Measurements from ENCODE around the gene ARHGAP19. TPM values are rescaled to one million over a fixed set of nuclear protein-coding genes. Genes with fewer than 3 reads are reported as not detected.
"Not testable (repeated sequence)": the region's sequence is repeated elsewhere in the genome, so short reads cannot be mapped to it uniquely, and the experiment has no call there.

The ARHGAP19 gene
- total RNA-seq, 1 donor from 2014 or later, result 27.8 TPM

DNA sequence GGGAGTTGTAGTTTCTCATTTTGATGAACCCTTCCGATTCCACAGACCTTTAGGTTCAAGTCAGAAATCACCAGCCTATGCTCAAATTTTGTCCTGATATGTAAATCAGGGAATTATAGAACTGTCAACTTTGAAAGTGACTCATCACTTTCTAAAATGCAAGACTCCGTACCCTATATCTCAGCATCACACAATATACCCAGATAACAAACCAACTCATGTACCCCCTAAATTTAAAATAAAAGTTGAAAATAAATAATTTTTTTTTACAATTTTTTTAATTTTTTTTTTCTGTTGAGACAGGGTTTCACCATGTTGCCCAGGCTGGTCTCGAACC lies 393 bp upstream of the ARHGAP19 start:
- Mint-ChIP-seq H3K4me1 (ENCODE audit: low read depth) (peaks cover 22% of the 10 kb centered on the region), H3K9me3 (no peaks in the 10 kb centered on the region), H3K36me3 (ENCODE audit: low read depth) (peaks cover 5% of the 10 kb centered on the region), H3K27ac (peak overlapping the region; percentile 92), H3K4me3 (peak overlapping the region; percentile 91), H3K27me3 (ENCODE audit: insufficient read depth) (peaks cover 3% of the 10 kb centered on the region)
- intact Hi-C loops (cut with micrococcal nuclease), result loop anchor here (1.0 to 10.0 kb wide), 9 partner anchors 14 to 704 kb away; partner anchors contain the start of genes EXOSC1, FRAT2, LCOR and MMS19
- no peak for DNase-seq (ENCODE audit: low spot score)

DNA sequence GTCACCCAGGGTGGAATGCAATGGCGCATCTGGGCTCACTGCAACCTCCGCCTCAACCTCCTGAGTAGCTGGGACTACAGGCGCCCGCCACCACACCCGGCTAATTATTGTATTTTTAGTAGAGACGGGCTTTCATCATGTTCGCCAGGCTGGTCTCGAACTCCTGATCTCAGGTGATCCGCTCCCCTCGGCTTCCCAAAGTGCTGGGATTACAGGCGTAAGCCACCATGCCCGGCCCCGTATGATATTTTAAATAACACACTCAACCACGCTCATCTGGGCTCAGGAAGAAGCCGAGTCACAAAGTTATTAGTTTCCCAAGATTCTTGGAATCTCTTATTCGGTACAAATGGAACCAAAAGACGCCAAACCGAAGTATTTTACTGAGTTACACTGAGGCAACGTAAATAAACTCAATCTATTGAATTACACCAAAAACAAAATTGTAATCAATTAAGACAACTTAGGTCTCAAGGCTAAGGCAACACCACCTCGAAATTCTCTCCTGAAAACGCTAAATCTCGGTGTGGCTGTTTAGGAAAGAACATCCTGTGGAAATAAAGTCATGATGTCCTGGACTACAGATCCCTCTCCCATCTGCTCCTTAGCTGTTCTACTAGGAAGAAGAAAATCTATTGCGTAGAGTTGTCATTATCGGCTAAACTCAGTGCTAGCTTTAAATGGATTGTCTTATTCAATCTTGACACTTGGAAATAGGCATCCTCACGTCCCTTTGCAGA lies 910 bp downstream of the ARHGAP19 start:
- DNase-seq (ENCODE audit: low spot score), result no peak
- intact Hi-C loops (cut with micrococcal nuclease), result loop anchor here (1.0 to 10.0 kb wide), 9 partner anchors 13 to 703 kb away; partner anchors contain the start of genes EXOSC1, FRAT2, LCOR and MMS19
- Mint-ChIP-seq H3K4me1 (ENCODE audit: low read depth) (peaks cover 22% of the 10 kb centered on the region), H3K27me3 (ENCODE audit: insufficient read depth) (peaks cover 3% of the 10 kb centered on the region), H3K9me3 (no peaks in the 10 kb centered on the region), H3K27ac (peak overlapping the region; percentile 79), H3K4me3 (peak overlapping the region; percentile 91), H3K36me3 (ENCODE audit: low read depth) (peaks cover 5% of the 10 kb centered on the region)

DNA sequence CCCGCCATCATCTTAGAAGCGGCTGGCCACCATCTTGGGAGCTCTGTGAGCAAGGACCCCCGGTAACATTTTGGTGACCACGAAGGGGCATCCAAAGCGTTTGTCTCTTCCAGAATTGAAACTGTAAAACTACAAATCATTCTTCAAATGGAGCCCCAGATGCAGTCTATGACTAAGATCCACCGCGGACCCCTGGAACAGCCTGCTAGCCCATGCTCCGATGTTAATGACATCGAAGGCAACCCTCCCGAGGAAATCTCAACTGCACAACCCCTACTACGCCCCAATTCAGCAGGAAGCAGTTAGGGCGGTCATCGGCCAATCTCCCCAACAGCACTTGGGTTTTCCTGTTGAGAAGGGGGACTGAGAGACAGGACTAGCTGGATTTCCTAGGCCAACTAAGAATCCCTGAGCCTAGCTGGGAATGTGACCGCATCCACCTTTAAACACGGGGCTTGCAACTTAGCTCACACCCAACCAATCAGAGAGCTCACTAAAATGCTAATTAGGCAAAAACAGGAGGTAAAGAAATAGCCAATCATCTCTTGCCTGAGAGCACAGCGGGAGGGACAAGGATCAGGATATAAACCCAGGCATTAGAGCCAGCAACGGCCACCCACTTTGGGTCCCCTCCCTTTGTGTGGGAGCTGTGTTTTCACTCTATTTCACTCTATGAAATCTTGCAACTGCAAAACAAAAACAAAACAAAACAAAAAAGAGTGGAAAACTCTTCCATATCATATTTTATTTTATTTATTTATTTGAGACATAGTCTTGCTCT lies 1.7 kb downstream of the ARHGAP19 start:
- intact Hi-C loops (cut with micrococcal nuclease), result loop anchor here (10.0 kb wide), 1 partner anchor 456 kb away; the partner anchor contains the start of gene LCOR
- H3K4me1 Mint-ChIP-seq (ENCODE audit: low read depth), result peaks cover 22% of the 10 kb centered on the region
- not testable (repeated sequence) for H3K27ac Mint-ChIP-seq; H3K36me3 Mint-ChIP-seq (ENCODE audit: low read depth); H3K9me3 Mint-ChIP-seq; DNase-seq (ENCODE audit: low spot score); H3K27me3 Mint-ChIP-seq (ENCODE audit: insufficient read depth)
- H3K4me3 Mint-ChIP-seq, result peak overlapping the region; percentile 91

DNA sequence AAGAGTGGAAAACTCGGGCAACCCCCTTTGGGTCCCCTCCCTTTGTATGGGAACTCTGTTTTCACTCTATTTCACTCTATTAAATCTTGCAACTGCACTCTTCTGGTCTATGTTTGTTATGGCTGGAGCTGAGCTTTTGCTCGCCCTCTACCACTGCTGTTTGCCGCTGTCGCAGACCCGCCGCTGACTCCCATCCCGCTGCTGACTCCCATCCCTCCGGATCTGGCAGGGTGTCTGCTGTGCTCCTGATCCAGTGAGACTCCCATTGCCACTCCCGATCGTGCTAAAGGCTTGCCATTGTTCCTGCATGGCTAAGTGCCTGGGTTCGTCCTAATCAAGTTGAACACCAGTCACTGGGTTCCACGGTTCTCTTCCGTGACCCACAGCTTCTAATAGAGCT lies 2.4 kb downstream of the ARHGAP19 start:
- not testable (repeated sequence) for H3K4me3 Mint-ChIP-seq; H3K27me3 Mint-ChIP-seq (ENCODE audit: insufficient read depth); H3K36me3 Mint-ChIP-seq (ENCODE audit: low read depth); H3K9me3 Mint-ChIP-seq; DNase-seq (ENCODE audit: low spot score)
- intact Hi-C loops (cut with micrococcal nuclease), result loop anchor here (10.0 kb wide), 1 partner anchor 455 kb away; the partner anchor contains the start of gene LCOR
- H3K4me1 Mint-ChIP-seq (ENCODE audit: low read depth), result peaks cover 22% of the 10 kb centered on the region
- peak overlapping the region; percentile 40 for H3K27ac Mint-ChIP-seq

DNA sequence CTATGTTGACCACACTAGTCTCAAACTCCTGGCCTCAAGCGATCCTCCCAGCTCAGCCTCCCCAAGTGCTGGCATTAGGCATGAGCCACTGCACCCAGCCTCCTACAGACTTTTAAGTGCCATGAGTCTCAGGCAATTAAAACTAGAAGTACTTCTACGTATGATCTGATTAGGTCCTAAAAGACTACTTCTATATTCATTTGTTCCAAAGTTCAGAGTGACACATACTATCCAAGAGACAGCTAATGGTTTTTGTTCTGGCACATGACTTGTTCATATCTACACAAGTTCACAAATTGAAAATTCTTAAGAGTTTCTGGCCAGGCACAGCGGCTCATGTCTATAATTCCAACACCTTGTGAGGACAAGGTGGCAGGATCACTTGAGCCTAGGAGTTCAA lies 11.7 kb downstream of the ARHGAP19 start:
- no peak overlapping the region for H3K27ac Mint-ChIP-seq
- H3K4me1 Mint-ChIP-seq (ENCODE audit: low read depth), result peaks cover 12% of the 10 kb centered on the region
- peaks cover under 1% of the 10 kb centered on the region for H3K36me3 Mint-ChIP-seq (ENCODE audit: low read depth)
- H3K27me3 Mint-ChIP-seq (ENCODE audit: insufficient read depth), result no peaks in the 10 kb centered on the region
- intact Hi-C loops (cut with micrococcal nuclease), result no loop called here
- no peak overlapping the region for H3K4me3 Mint-ChIP-seq
- DNase-seq (ENCODE audit: low spot score), result no peak
- no peaks in the 10 kb centered on the region for H3K9me3 Mint-ChIP-seq

DNA sequence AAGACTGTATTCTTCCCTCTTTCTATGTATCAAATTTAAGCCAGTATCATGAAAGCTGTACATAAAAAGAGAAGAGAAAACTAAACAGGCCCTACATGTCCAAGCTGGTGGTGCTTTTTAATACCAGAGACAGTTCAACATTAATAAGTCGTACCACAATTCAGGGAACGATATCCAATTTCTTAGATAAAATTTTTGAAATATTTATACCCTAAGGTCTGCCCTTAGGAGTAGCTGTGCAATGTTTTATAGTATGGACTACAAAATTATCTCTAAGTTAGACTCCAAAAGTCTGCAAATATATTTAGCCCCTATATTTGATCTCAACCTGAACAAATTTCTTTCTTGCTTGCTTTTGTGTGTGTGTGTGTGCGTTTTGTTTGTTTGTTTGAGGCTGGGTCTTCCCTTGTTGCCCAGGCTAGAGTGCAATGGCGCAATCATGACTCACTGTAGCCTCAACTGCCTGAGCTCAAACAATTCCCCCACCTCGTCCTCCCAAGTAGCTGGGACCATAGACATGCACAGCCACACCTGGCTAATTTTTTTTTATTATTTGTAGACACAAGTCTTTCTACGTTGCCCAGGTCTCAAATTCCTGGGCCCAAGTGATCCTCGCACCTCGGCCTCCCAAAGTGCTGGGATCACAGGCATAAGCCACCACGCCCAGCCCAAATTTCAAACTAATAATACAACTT lies 13.2 kb downstream of the ARHGAP19 start:
- Mint-ChIP-seq H3K4me3 (no peak overlapping the region), H3K9me3 (no peaks in the 10 kb centered on the region), H3K36me3 (ENCODE audit: low read depth) (no peaks in the 10 kb centered on the region), H3K4me1 (ENCODE audit: low read depth) (peaks cover 12% of the 10 kb centered on the region), H3K27me3 (ENCODE audit: insufficient read depth) (no peaks in the 10 kb centered on the region), H3K27ac (no peak overlapping the region)
- intact Hi-C loops (cut with micrococcal nuclease), result loop anchor here (2.0 to 5.0 kb wide), 3 partner anchors 14 to 123 kb away; partner anchors contain the start of genes ARHGAP19 and RRP12
- no peak for DNase-seq (ENCODE audit: low spot score)

DNA sequence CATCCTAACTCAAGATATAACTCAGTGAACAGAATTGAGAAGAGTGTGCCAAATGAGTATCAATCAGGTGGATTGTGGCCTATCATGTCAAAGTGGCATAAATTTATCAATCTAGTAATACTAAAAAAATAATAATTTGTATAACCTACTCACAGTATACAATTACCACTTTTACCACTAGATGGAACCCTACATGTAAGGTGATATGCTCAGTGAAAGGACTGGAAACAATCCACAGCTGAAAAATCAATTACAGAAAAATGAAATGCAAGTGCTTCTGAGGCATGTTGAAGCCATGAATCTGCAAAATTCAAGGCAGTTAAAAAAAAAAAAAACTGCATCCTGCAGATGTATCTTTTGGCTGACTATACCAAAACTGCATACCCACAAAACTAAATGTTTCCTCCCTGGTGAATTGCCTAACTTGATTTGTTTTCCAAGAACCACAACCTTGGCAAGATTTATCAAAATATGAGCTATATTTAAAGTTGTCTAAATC lies 13.9 kb downstream of the ARHGAP19 start:
- H3K9me3 Mint-ChIP-seq, result no peaks in the 10 kb centered on the region
- no peak for DNase-seq (ENCODE audit: low spot score)
- no peak overlapping the region for H3K4me3 Mint-ChIP-seq
- no peaks in the 10 kb centered on the region for H3K36me3 Mint-ChIP-seq (ENCODE audit: low read depth)
- no peaks in the 10 kb centered on the region for H3K27me3 Mint-ChIP-seq (ENCODE audit: insufficient read depth)
- H3K4me1 Mint-ChIP-seq (ENCODE audit: low read depth), result peaks cover 12% of the 10 kb centered on the region
- no peak overlapping the region for H3K27ac Mint-ChIP-seq
- intact Hi-C loops (cut with micrococcal nuclease), result loop anchor here (2.0 to 5.0 kb wide), 3 partner anchors 14 to 124 kb away; partner anchors contain the start of genes ARHGAP19 and RRP12

DNA sequence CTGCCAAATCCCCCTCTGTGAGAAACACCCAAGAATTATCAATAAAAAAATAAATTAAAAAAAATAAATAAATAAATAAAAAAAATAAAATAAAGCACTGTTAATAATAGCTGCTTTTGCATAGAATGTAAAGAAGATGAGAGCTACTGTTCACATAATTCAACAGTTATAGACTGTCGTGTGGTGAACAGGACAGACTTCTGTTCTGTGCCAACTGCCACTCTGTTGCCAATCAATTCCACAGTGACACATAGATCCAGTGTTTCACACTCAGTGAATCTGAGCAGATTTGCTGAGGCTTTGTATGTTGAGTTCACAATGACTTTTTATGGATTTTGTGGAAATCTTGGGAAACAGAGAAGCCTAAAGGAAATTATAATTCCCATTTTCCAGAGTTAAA lies 14.9 kb downstream of the ARHGAP19 start:
- Mint-ChIP-seq H3K4me1 (ENCODE audit: low read depth) (peaks cover 11% of the 10 kb centered on the region), H3K27me3 (ENCODE audit: insufficient read depth) (no peaks in the 10 kb centered on the region), H3K9me3 (no peaks in the 10 kb centered on the region), H3K36me3 (ENCODE audit: low read depth) (no peaks in the 10 kb centered on the region), H3K27ac (no peak overlapping the region), H3K4me3 (no peak overlapping the region)
- no peak for DNase-seq (ENCODE audit: low spot score)
- intact Hi-C loops (cut with micrococcal nuclease), result loop anchor here (5.0 kb wide), 1 partner anchor 125 kb away; the partner anchor contains the start of gene RRP12

DNA sequence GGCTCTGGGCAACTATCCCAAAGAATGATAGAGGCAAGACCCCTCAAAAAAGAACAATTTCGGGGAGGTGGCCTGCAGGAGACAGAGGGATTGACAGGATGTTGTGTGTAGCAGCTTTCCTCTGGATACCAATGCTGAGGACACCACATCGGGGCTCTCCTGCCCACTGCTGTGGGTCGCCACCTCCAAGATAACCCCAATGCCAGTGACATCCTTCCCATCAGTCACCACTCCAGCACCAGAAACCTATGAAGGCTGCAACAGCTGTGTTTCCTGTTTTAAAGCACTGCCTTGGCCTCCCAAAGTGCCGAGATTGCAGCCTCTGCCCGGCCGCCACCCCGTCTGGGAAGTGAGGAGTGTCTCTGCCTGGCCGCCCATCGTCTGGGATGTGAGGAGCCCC lies 17.6 kb downstream of the ARHGAP19 start:
- no peak for DNase-seq (ENCODE audit: low spot score)
- H3K27ac Mint-ChIP-seq, result no peak overlapping the region
- intact Hi-C loops (cut with micrococcal nuclease), result loop anchor here (5.0 kb wide), 1 partner anchor 127 kb away; the partner anchor contains the start of gene RRP12
- H3K4me1 Mint-ChIP-seq (ENCODE audit: low read depth), result peaks cover 4% of the 10 kb centered on the region
- no peaks in the 10 kb centered on the region for H3K9me3 Mint-ChIP-seq
- H3K36me3 Mint-ChIP-seq (ENCODE audit: low read depth), result no peaks in the 10 kb centered on the region
- no peaks in the 10 kb centered on the region for H3K27me3 Mint-ChIP-seq (ENCODE audit: insufficient read depth)
- no peak overlapping the region for H3K4me3 Mint-ChIP-seq

DNA sequence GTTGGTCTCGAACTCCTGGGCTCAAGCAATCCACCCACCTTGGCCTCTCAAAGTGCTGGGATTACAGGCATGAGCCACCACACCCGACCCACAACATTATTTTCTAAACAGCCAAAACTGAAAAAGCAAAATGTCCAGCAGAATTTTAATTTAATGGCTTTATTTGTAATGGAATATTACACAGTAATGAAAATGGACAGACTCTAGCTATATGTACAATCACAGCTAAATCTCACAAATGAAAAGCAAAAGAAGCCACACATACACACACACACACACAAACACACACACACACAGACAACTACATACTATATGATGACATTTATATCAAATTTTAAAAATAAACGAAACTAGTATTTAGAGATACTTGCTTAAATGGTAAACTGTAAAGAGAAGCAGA lies 18.7 kb downstream of the ARHGAP19 start:
- Mint-ChIP-seq H3K36me3 (ENCODE audit: low read depth) (no peaks in the 10 kb centered on the region), H3K27me3 (ENCODE audit: insufficient read depth) (no peaks in the 10 kb centered on the region), H3K4me3 (no peak overlapping the region), H3K4me1 (ENCODE audit: low read depth) (peaks cover 1% of the 10 kb centered on the region), H3K27ac (no peak overlapping the region), H3K9me3 (no peaks in the 10 kb centered on the region)
- intact Hi-C loops (cut with micrococcal nuclease), result no loop called here
- DNase-seq (ENCODE audit: low spot score), result no peak

DNA sequence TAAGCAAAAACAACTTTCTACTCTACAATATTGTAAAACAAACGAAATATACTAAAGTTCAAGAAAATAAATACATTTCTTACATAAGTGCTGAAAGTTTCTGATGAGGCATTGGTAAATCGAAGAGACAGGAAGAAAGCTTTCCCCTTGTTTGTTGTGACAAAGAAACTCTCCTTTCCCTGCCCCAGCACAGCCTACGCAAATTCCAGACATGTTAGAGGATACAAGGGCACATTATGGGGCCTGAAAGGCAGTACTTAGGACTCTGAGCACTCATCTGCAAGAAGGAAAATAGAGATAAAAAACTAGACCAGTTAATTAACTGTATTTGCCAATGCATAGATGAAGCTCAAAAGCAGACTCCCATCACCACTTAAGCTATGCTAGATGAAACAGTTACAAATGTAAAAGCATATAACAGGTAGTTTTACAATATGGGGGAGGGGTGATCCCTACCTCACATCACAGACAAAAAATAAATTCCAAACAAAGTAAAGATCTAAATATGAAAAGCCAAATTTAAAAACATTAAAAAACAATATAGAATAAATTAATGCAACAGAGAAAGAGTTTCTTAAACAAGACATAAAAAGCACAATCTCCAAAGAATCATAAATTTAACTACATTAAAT lies 21.8 kb downstream of the ARHGAP19 start:
- Mint-ChIP-seq H3K9me3 (no peaks in the 10 kb centered on the region), H3K36me3 (ENCODE audit: low read depth) (peaks cover 10% of the 10 kb centered on the region), H3K4me3 (no peak overlapping the region), H3K27ac (no peak overlapping the region), H3K27me3 (ENCODE audit: insufficient read depth) (no peaks in the 10 kb centered on the region), H3K4me1 (ENCODE audit: low read depth) (no peaks in the 10 kb centered on the region)
- no peak for DNase-seq (ENCODE audit: low spot score)
- intact Hi-C loops (cut with micrococcal nuclease), result no loop called here

DNA sequence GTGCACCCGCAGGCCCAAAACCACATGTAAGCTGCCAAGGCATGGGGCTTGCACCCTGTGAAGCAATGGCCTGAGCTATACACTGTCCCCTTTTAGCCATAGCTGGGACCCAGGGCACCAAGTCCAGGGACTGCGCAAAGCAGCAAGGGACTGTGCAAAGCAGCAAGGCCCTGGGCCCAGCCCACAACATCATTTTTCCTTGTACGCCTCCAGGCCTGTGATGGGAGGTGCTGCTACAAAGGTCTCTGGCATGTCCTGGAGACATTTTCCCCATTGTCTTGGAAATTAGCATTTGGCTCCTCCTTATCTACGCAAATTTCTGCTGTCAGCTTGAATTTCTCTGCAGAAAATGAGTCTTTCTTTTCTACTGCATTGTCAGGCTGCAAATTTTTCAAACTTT lies 24.8 kb downstream of the ARHGAP19 start:
- H3K4me1 Mint-ChIP-seq (ENCODE audit: low read depth), result no peaks in the 10 kb centered on the region
- no peaks in the 10 kb centered on the region for H3K9me3 Mint-ChIP-seq
- DNase-seq (ENCODE audit: low spot score), result no peak
- intact Hi-C loops (cut with micrococcal nuclease), result no loop called here
- H3K27ac Mint-ChIP-seq, result no peak overlapping the region
- H3K27me3 Mint-ChIP-seq (ENCODE audit: insufficient read depth), result no peaks in the 10 kb centered on the region
- H3K4me3 Mint-ChIP-seq, result no peak overlapping the region
- peaks cover 14% of the 10 kb centered on the region for H3K36me3 Mint-ChIP-seq (ENCODE audit: low read depth)
